Measurements from ENCODE around the gene RPH3AL.

Gene RPH3AL

DNA sequence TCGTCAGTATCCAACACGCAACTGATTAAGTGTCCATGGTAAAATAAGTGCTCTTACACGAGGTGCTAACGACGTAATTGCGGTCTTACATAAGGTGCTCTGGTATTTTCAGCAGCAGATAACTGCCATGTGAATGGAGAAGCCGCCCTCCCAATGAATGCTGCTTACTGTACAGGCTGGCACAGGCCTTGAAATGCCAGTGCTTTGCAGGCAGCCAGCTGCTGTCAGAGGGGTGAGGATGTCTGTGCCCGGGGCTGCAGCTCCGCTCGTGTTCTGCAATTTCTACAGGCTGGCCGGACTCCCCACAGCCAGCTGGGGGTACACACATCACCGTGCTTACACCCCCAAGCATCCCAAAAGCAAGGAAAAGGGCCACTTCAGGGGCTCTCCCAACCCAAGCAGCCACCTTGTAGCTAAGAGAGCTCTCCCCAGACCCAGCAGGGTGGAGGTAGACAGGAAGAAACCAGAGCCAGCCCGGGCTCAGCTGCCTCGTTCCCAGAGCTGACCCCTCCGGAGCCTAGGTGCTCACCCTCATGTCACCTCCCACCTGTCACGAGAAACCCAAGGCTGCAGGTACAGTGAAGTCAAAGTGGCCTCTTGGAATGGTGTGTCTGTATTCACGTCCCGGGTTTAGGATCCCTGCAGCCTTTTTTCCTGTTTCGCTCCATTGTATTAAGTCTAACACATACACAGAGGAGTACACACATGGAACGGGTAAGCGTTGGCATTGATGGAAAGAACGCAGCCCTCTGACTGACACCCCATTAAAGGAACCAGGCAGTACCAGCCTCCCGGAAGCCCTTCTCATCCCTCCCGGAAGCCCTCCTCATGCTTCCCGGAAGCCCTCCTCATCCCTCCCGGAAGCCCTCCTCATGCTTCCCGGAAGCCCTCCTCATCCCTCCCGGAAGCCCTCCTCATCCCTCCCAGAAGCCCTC is 27.2 kb upstream of the RPH3AL start:
- DNase-seq (ENCODE audit: low read depth) = no peak
- TF ChIP-seq, protein P1, sequence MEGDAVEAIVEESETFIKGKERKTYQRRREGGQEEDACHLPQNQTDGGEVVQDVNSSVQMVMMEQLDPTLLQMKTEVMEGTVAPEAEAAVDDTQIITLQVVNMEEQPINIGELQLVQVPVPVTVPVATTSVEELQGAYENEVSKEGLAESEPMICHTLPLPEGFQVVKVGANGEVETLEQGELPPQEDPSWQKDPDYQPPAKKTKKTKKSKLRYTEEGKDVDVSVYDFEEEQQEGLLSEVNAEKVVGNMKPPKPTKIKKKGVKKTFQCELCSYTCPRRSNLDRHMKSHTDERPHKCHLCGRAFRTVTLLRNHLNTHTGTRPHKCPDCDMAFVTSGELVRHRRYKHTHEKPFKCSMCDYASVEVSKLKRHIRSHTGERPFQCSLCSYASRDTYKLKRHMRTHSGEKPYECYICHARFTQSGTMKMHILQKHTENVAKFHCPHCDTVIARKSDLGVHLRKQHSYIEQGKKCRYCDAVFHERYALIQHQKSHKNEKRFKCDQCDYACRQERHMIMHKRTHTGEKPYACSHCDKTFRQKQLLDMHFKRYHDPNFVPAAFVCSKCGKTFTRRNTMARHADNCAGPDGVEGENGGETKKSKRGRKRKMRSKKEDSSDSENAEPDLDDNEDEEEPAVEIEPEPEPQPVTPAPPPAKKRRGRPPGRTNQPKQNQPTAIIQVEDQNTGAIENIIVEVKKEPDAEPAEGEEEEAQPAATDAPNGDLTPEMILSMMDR (IDR thresholded peaks at IDR 0.05; ENCODE audit: control insufficient read depth, extremely low read depth, insufficient read depth) = no peak

DNA sequence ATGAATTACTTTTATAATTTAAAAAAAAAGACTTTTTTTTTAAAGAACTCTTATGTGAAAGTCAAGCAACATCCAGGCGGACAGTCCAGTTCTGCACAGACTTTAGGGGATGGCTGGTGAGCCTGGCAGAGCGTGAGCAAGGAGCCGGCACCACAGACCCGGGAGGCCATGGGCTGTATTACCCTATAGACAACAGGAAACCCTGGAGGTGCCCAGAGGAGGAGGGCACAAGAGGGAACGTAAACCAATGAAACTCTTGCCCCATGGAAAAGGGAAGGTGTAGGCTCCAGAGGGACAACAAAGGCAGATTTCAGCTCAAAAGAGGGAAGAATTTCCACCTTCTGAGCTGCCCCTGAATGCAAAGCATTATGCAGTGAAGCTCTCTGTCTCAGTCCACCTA is 25.5 kb upstream of the RPH3AL start:
- no peak overlapping the region for H3K4me3 ChIP-seq (ENCODE audit: low read depth, low read length)
- no peak for DNase-seq (ENCODE audit: low read depth)
- TF ChIP-seq, protein P1 (IDR thresholded peaks at IDR 0.05; ENCODE audit: control insufficient read depth, extremely low read depth, insufficient read depth) = no peak

More for the DNA sequence above, 27.2 kb upstream of the RPH3AL start:
- H3K4me3 ChIP-seq (ENCODE audit: low read depth, low read length) = no peak overlapping the region

DNA sequence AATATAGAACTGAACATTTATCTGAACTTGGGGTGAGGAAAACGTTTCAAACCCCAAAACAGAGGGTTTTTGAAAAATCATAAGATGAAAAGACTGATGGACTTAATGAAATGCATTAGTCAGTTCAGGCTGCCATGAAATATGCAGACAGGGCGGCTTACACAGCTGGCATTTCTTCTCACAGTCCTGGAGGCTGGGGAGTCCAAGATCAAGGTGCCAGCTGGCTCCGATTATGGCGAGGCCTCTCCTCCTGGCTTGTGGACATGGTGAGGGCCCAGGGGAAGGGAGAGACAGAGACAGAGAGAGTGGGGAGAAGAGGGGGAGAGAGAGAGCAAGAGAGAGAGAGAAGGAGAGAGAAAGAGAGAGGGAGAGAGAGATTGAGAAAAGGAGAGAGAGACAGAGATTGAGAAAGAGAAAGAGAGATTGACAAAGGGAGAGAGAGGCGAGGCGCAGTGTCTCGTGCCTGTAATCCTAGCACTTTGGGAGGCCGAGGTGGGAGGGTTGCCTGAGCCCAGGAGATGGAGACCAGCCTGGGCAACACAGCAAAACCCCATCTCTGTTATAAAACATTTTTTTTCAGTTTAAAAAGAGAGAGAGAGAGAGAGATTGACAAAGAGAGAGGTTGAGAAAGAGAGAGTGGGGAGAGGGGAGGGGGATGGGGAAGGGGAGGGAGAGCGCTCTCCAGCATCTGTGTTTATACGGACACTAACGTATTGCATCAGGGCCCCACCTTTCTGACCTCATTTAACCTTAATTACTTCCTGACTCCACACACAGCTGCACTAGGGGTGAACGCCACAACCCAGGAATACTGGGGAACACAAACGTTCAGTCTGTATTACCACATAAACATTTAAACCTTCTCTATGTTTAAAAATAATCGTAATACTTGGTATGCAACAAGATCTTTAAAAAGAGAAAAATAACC is 24.6 kb upstream of the RPH3AL start:
- DNase-seq (ENCODE audit: low read depth) = no peak
- TF ChIP-seq, protein P1 (IDR thresholded peaks at IDR 0.05; ENCODE audit: control insufficient read depth, extremely low read depth, insufficient read depth) = no peak
- no peak overlapping the region for H3K4me3 ChIP-seq (ENCODE audit: low read depth, low read length)

DNA sequence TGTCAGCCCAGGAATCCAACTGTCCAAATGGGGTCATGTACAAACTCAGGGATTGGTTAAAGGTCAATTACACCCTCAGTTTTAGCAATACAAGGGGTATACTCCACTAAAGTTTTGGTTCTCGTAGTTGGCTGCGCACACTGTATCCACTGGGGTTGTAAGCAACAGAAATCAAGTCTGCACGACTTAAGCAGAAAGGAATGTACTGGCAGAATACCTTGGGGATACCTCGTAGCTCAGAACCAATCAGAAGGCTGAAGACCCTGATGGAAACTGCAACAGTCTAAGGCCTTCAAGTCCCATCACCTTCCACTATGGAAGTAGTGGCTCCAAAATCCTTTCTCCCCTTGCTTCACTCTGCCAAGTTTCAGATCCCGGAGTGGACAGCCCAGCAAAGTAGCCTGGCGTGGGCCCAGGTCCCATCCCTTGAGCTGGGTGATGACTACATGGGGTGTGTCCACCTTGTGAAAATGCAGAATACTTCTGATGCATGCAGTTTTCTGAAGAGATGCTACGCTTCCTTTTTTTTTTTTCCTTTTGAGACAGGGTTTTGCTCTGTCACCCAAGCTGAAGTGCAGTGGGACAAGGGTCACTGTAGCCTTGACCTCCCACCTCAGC is 21.1 kb upstream of the RPH3AL start:
- no peak overlapping the region for H3K4me3 ChIP-seq (ENCODE audit: low read depth, low read length)
- TF ChIP-seq, protein P1 (IDR thresholded peaks at IDR 0.05; ENCODE audit: control insufficient read depth, extremely low read depth, insufficient read depth) = no peak
- DNase-seq (ENCODE audit: low read depth) = no peak

DNA sequence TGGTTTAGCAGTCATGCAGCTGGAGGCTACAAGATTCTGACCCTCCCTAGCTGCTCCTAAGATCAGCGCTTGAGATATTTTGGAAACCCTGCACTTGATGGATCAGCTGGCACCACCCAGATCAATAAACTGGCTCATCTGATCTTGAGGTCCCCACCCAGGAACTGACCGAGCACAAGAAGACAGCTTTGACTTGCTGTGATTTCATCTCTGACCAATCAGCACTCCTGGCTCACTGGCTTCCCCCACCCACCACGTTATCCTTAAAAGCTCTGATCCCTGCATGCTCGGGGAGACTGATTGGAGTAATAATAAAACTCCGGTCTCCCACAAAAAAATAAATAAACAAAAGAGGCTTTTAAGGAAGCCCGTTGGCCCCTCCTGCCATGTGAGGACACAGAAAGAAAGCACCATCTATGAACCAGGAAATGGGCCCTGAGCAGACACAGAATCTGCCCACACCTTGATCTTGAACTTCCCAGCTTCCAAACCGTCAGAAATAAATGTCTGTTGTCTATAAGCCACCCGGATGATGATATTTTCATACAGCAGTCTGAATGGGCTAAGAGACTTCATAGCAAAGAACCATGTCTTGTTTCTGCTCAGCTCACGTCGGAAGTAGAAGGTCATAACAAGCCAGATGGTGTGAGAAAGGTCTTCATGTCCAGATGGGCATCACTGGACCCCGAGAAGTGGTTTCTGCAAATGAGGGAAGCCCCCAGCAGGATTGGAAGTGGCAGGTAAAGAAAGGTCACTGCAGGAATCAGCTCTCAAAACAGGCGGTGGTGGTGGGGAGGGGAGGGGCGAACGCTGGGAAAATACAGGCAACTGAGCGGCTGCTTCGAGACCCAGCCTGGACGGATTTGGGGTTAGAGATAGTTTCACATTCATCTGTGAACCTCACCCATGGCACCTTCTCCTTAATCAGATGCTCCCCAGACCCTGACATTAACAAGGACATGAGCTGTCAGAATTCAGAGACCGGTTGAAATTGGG is 19.8 kb upstream of the RPH3AL start:
- no peak for DNase-seq (ENCODE audit: low read depth)
- TF ChIP-seq, protein P1 (IDR thresholded peaks at IDR 0.05; ENCODE audit: control insufficient read depth, extremely low read depth, insufficient read depth) = no peak
- no peak overlapping the region for H3K4me3 ChIP-seq (ENCODE audit: low read depth, low read length)
